Memory B cell (primary cell): ENCODE results near the gene ZNF582.
"Not testable (repeated sequence)": the region's sequence is repeated elsewhere in the genome, so short reads cannot be mapped to it uniquely, and the experiment has no call there.

Experiments used
- ATAC-seq: fragments of 150-1000 bp; cut with Tn5 transposase; 2 replicates; pipeline ENCODE4 v1.10.0; 2021; ENCODE audit warnings: low read depth, mild to moderate bottlenecking, moderate library complexity
- DNase-seq, 2 donors: peaks; one replicate each; pipeline ENCODE4 v3.0.0; 2022; ENCODE audit warnings: low spot score in 2 of 2
- H3K27ac Mint-ChIP-seq: one replicate; pipeline ENCODE4 v1.8.0; 2022; ENCODE audit warnings: mild to moderate bottlenecking, moderate library complexity, mixed read lengths
- H3K27me3 Mint-ChIP-seq: one replicate; pipeline ENCODE4 v1.8.0; 2022; ENCODE audit warnings: mixed read lengths
- H3K36me3 Mint-ChIP-seq: one replicate; pipeline ENCODE4 v1.8.0; 2022; ENCODE audit warnings: mild to moderate bottlenecking, mixed read lengths
- H3K4me1 Mint-ChIP-seq: one replicate; pipeline ENCODE4 v1.8.0; 2022; ENCODE audit warnings: mixed read lengths
- H3K4me3 Mint-ChIP-seq: one replicate; pipeline ENCODE4 v1.8.0; 2022; ENCODE audit warnings: mild to moderate bottlenecking, moderate library complexity, mixed read lengths
- H3K9me3 Mint-ChIP-seq: one replicate; pipeline ENCODE4 v1.8.0; 2022; ENCODE audit warnings: mixed read lengths

Gene ZNF582

GRCh38 chr19:56335371-56335770 is 58.0 kb downstream of the ZNF582 start:
- not testable (repeated sequence) for ATAC-seq, DNase-seq, H3K27ac Mint-ChIP-seq, H3K4me3 Mint-ChIP-seq, H3K4me1 Mint-ChIP-seq, H3K9me3 Mint-ChIP-seq, H3K36me3 Mint-ChIP-seq, H3K27me3 Mint-ChIP-seq

GRCh38 chr19:56333506-56333905 is 59.8 kb downstream of the ZNF582 start:
- Mint-ChIP-seq H3K4me3 (no peak overlapping the region), H3K9me3 (peaks cover 9% of the 10 kb centered on the region), H3K27me3 (peaks cover 2% of the 10 kb centered on the region), H3K27ac (no peak overlapping the region), H3K36me3 (no peaks in the 10 kb centered on the region), H3K4me1 (no peaks in the 10 kb centered on the region)
- ATAC-seq (peak; percentile 65), DNase-seq (peak; percentile 45 to 47)
